Caco-2 (cell line): ENCODE results near the gene TACC2. TPM values are rescaled to one million over a fixed set of nuclear protein-coding genes. Genes with fewer than 3 reads are reported as not detected.

ENCODE experiments used
- BruUV-seq: library from RNA; stranded (reverse); fragments of 400-500 nt; replicated peaks from 2 replicates; lab custom pipeline; 2021; lab: Mats Ljungman, UMichigan
- CTCF ChIA-PET: fragments of 300-600 bp; sonication (Branson Sonifier 250); formaldehyde crosslinking; loops from one replicate; lab custom pipeline; 2022; ENCODE audit warnings: antibody characterized with exemption; lab: Charles Lee
- POLR2A ChIA-PET: fragments of 300-600 bp; sonication (Branson Sonifier 250); formaldehyde crosslinking; loops from one replicate; lab custom pipeline; 2022; ENCODE audit warnings: antibody characterized with exemption; lab: Charles Lee
- DNase-seq, 2 experiments: peaks; one replicate each; pipeline versions ENCODE4 v3.0.0 to v3.0.0-alpha.2; 2020 to 2022
- H3K27me3 ChIP-seq: replicated peaks from 2 replicates; pipeline ENCODE4 v1.6.0; 2011; ENCODE audit warnings: low read length; ENCODE audit not compliant: control insufficient read depth, insufficient read depth
- H3K36me3 ChIP-seq: 2 replicates; pipeline ENCODE4 v1.5.1; 2011; ENCODE audit warnings: low read length; ENCODE audit not compliant: control insufficient read depth, insufficient read depth
- H3K4me1 ChIP-seq: fragments of 250-450 bp; sonication (Bioruptor Pico); 2 replicates; pipeline ENCODE4 v1.5.1; 2020; ENCODE audit warnings: mild to moderate bottlenecking
- H3K4me3 ChIP-seq: 2 replicates; pipeline ENCODE4 v1.5.1; 2011; ENCODE audit warnings: low read depth, mild to moderate bottlenecking, control low read depth, low read length
- H3K9me3 ChIP-seq: fragments of 250-450 bp; sonication (Bioruptor Pico); 2 replicates; pipeline ENCODE4 v1.5.1; 2020; ENCODE audit warnings: mild to moderate bottlenecking, moderate library complexity
- H3K27ac Mint-ChIP-seq: one replicate; pipeline ENCODE4 v1.8.0; 2022; ENCODE audit warnings: mixed read lengths; ENCODE audit not compliant: unreplicated experiment
- H3K27me3 Mint-ChIP-seq: one replicate; pipeline ENCODE4 v1.8.0; 2022; ENCODE audit warnings: mixed read lengths; ENCODE audit not compliant: insufficient read depth, unreplicated experiment
- H3K36me3 Mint-ChIP-seq: one replicate; pipeline ENCODE4 v1.8.0; 2022; ENCODE audit warnings: mild to moderate bottlenecking, mixed read lengths; ENCODE audit not compliant: insufficient read depth, unreplicated experiment
- H3K4me1 Mint-ChIP-seq: one replicate; pipeline ENCODE4 v1.8.0; 2022; ENCODE audit warnings: low read depth, mixed read lengths; ENCODE audit not compliant: unreplicated experiment
- H3K4me3 Mint-ChIP-seq: one replicate; pipeline ENCODE4 v1.8.0; 2022; ENCODE audit warnings: mild to moderate bottlenecking, moderate library complexity, mixed read lengths; ENCODE audit not compliant: unreplicated experiment
- H3K9me3 Mint-ChIP-seq: one replicate; pipeline ENCODE4 v1.8.0; 2022; ENCODE audit warnings: mixed read lengths; ENCODE audit not compliant: unreplicated experiment
- intact Hi-C: fragments of 100-400 bp; cut with micrococcal nuclease; formaldehyde crosslinking; loops from one replicate; pipeline ENCODE4 v1.10.0; 2022; ENCODE audit not compliant: unreplicated experiment
- total RNA-seq: library from RNA; stranded (reverse); gene quantifications from 2 replicates; pipeline ENCODE4 v1.2.3, GENCODE V29; 2022
- TF ChIP-seq, protein P1 (sequence below), 2 experiments: fragments of 200-600 bp in 1 of 2; IDR thresholded peaks; 1 replicate in 1 of 2; 2 replicates in 1 of 2; pipeline versions ENCODE4 v1.5.1 to v1.8.0; 2011 to 2022; ENCODE audit warnings: antibody characterized with exemption in 1 of 2, control low read depth in 1 of 2, inconsistent platforms in 1 of 2, low read depth in 1 of 2, low read length in 1 of 2, mild to moderate bottlenecking in 1 of 2, moderate library complexity in 1 of 2; ENCODE audit not compliant: insufficient read depth in 1 of 2, severe bottlenecking in 1 of 2, unreplicated experiment in 1 of 2

The TACC2 gene
- total RNA-seq, 1 experiment from 2014 or later, result 117 TPM

DNA sequence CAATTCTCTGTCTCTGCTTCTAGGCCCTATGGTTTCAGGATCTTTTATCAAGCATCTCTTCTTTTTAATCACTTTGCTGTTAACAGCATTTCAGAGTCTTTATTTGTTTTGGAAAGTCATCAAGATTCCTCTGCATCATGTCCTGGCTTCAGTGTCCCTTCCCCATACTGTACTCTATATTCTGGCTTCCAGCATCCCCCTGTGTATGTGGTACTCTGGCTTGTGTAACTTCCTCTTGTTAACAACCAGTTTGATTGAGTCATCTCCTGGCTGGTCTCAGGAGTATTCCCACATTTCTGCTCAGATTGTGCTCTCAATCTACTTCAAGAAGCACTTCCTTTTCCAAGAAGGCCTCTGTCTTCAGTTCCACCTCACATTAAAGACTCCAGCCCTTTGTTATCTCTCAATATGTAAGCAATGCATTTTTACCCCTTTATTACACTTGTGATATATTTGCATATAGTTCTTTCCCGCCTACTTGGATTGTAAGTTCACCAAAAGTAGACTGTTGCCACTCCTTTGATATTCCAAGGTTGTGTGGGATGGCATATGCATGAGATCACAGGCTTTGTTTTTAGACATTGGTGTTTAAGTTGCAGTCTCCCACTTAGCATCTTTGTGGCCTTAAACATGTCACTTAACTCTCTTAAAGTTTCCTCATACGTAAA, 46.1 kb upstream of the TACC2 start:
- DNase-seq, result no peak
- Histone ChIP-seq H3K9me3 (no peaks in the 10 kb centered on the region; the same call in 1 of the 2 replicates), H3K4me1 (peaks cover 28% of the 10 kb centered on the region), H3K36me3 (no peaks in the 10 kb centered on the region), H3K27me3 (no peaks in the 10 kb centered on the region), H3K4me3 (no peak overlapping the region)
- no peaks in the 10 kb centered on the region for H3K36me3 Mint-ChIP-seq
- H3K4me1 Mint-ChIP-seq, result peaks cover 21% of the 10 kb centered on the region
- H3K27ac Mint-ChIP-seq, result no peak overlapping the region
- H3K4me3 Mint-ChIP-seq, result no peak overlapping the region
- ChIA-PET POLR2A (no interaction called here), CTCF (no interaction called here)
- TF ChIP-seq, protein P1, sequence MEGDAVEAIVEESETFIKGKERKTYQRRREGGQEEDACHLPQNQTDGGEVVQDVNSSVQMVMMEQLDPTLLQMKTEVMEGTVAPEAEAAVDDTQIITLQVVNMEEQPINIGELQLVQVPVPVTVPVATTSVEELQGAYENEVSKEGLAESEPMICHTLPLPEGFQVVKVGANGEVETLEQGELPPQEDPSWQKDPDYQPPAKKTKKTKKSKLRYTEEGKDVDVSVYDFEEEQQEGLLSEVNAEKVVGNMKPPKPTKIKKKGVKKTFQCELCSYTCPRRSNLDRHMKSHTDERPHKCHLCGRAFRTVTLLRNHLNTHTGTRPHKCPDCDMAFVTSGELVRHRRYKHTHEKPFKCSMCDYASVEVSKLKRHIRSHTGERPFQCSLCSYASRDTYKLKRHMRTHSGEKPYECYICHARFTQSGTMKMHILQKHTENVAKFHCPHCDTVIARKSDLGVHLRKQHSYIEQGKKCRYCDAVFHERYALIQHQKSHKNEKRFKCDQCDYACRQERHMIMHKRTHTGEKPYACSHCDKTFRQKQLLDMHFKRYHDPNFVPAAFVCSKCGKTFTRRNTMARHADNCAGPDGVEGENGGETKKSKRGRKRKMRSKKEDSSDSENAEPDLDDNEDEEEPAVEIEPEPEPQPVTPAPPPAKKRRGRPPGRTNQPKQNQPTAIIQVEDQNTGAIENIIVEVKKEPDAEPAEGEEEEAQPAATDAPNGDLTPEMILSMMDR (IDR thresholded peaks at IDR 0.05; ENCODE audit: insufficient read depth in 1 of 2, low read depth in 1 of 2, low read length in 1 of 2, severe bottlenecking in 1 of 2, unreplicated experiment in 1 of 2), result no peak
- no peaks in the 10 kb centered on the region for H3K9me3 Mint-ChIP-seq
- intact Hi-C loops, result no loop called here
- BruUV-seq, result no TSS peak
- no peaks in the 10 kb centered on the region for H3K27me3 Mint-ChIP-seq

DNA sequence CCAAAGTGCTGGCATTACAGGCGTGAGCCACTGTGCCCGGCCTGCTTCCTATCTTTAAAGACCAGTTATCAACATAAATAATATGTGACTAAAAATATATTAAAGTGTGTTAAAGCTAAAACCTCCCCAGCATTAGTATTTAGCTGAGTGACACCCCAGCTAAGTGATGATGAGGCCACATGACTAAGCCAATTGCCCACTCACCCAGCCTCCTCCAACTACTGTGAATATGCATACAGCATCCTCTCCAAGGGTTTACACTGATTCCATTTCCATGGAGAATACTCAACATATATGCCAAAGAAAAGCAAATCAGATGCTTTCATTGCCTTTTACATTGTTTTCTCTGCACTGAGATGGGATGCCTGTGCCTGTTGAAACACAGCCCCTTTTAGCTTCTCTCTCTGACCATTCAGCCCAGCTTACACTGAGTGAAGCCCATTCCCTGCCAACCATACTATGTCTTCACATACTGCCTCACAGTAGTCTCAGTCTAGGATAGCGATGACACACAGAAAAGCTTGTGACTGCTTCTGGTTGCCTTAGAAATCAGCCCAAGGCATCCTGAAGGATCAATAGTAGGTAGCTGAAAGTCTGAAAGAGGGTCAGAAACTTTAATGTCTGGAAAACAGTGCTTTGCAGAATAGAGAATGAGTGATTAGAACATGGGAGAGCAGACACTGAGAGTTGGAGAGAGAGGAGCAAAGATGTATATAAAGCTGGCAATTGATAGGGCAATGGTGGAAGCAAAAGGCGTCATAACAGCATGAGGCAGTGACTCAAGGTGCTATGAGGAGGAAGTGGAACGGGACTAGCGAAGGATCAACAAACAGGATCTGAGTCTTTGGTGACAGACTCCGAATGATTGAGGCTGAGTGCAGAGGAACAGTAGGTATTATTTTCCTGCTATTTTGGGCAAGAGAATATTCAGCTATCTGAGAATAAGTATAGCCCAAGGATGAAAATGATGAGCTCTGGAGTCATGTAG, 41.3 kb upstream of the TACC2 start:
- H3K36me3 Mint-ChIP-seq, result no peaks in the 10 kb centered on the region
- Histone ChIP-seq H3K27me3 (no peaks in the 10 kb centered on the region), H3K4me1 (peaks cover 40% of the 10 kb centered on the region), H3K9me3 (no peaks in the 10 kb centered on the region), H3K36me3 (no peaks in the 10 kb centered on the region), H3K4me3 (no peak overlapping the region)
- peaks cover 30% of the 10 kb centered on the region for H3K4me1 Mint-ChIP-seq
- H3K9me3 Mint-ChIP-seq, result no peaks in the 10 kb centered on the region
- TF ChIP-seq, protein P1 (IDR thresholded peaks at IDR 0.05; ENCODE audit: insufficient read depth in 1 of 2, low read depth in 1 of 2, low read length in 1 of 2, severe bottlenecking in 1 of 2, unreplicated experiment in 1 of 2), result no peak
- POLR2A ChIA-PET, result no interaction called here
- no peaks in the 10 kb centered on the region for H3K27me3 Mint-ChIP-seq
- no peak overlapping the region for H3K4me3 Mint-ChIP-seq
- no peak for DNase-seq
- no TSS peak for BruUV-seq
- no peak overlapping the region for H3K27ac Mint-ChIP-seq
- CTCF ChIA-PET, result interaction anchor here (1.3 kb wide), 1 partner anchor 12 kb away, joined by 4 read pairs; no protein-coding TSS in a partner anchor
- intact Hi-C loops, result loop anchor here (2.0 kb wide), 1 partner anchor 19 kb away; the partner anchor contains the start of gene ATE1

DNA sequence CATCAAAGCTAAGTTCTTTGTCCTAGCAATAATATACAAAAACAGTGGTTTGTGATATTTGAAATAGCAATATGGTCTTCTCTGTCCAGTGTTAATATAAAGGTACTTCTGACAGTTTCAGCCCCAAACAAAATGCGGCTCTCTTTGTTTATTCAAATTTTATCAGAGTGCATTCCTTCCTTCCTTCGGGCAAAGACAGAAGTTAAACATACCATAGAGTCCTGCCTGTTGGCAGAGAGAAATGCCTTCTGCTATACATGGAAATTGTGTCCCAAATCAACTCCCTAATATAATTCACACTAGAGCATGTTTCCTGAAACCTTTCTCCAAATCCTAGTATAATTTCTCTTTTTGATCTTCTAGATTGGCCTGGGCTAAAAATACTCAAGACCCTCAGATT, 39.9 kb upstream of the TACC2 start:
- Histone ChIP-seq H3K27me3 (no peaks in the 10 kb centered on the region), H3K4me3 (no peak overlapping the region), H3K36me3 (no peaks in the 10 kb centered on the region), H3K9me3 (no peaks in the 10 kb centered on the region), H3K4me1 (peaks cover 27% of the 10 kb centered on the region)
- no TSS peak for BruUV-seq
- ChIA-PET CTCF (no interaction called here), POLR2A (no interaction called here)
- Mint-ChIP-seq H3K36me3 (peaks cover 6% of the 10 kb centered on the region), H3K4me3 (no peak overlapping the region), H3K27me3 (no peaks in the 10 kb centered on the region), H3K9me3 (no peaks in the 10 kb centered on the region), H3K27ac (peak overlapping the region; percentile 81), H3K4me1 (peaks cover 23% of the 10 kb centered on the region)
- intact Hi-C loops, result loop anchor here (2.0 kb wide), 1 partner anchor 20 kb away; the partner anchor contains the start of gene ATE1
- TF ChIP-seq, protein P1 (IDR thresholded peaks at IDR 0.05; ENCODE audit: insufficient read depth in 1 of 2, low read depth in 1 of 2, low read length in 1 of 2, severe bottlenecking in 1 of 2, unreplicated experiment in 1 of 2), result no peak
- no peak for DNase-seq
